Stimulated activated CD8-positive, alpha-beta memory T cell treated with anti-CD3 and anti-CD28 coated beads, Interleukin-12 subunit alpha, Interleukin-12 subunit beta, amount 100 ng/mL, for 24 hours (primary cell): ENCODE measurements around the gene ABCD4.
"Not testable (repeated sequence)": the region's sequence is repeated elsewhere in the genome, so short reads cannot be mapped to it uniquely, and the experiment has no call there.

ENCODE experiments used
- DNase-seq: peaks from one replicate; pipeline ENCODE4 v3.0.0-alpha.2; 2020; ENCODE audit errors: extremely low read depth

The ABCD4 gene

GRCh38 chr14:74302152-74302628 is 544 bp downstream of the ABCD4 start:
- no peak for DNase-seq

GRCh38 chr14:74301594-74302151 is 1.1 kb downstream of the ABCD4 start:
- no peak for DNase-seq

GRCh38 chr14:74299061-74299545 is 3.6 kb downstream of the ABCD4 start:
- no peak for DNase-seq

DNA sequence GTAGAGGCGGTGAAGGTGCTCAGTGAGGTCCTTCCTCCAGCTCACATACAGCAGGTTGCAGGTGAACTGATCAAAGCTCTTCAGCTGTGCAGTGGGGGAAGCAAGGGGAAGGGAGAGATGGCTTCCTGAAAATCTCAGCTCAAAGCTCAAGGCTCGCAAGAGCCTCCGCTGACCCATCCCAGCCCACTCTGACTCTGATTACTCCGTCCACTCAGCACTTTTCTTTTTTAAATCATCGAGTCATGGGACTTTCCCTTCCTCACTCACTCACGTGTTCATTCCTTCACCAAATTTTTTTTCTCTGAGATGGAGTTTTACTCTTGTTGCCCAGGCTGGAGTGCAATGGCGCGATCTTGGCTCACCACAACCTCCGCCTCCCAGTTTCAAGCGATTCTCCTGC is 4.7 kb downstream of the ABCD4 start:
- no peak for DNase-seq

- DNase-seq, result no peak
Measured at GRCh38 chr14:74296037-74296467, 6.7 kb downstream of the ABCD4 start.

GRCh38 chr14:74293606-74294005 is 9.1 kb downstream of the ABCD4 start:
- DNase-seq, result no peak

GRCh38 chr14:74292061-74292460 is 10.7 kb downstream of the ABCD4 start:
- no peak for DNase-seq

- no peak for DNase-seq
Measured at GRCh38 chr14:74290415-74290814, 12.3 kb downstream of the ABCD4 start.

GRCh38 chr14:74289801-74290200 is 12.9 kb downstream of the ABCD4 start:
- DNase-seq, result no peak

DNA sequence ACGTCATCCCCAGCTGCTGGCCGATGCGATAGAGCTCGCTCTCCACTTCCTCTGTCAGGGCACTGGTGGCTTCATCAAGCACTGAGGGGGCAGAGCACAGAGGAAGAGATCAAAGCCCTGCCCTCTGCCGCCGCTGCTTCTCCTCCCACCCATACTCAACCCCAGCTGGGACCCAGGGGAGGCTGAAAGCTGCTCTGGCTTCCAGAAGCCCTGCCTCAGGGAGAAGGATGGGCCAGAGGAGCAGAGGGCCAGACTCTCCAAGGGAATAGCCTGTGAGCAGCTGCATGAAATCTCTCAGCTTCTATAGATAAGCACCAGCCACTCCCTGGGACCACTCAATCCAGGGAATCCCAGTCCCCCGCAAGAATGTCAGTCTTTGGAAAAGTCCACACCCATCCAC is 16.0 kb downstream of the ABCD4 start:
- no peak for DNase-seq

- no peak for DNase-seq
Measured at GRCh38 chr14:74281069-74281468, 21.7 kb downstream of the ABCD4 start.

- DNase-seq, result no peak
Measured at GRCh38 chr14:74278080-74278479, 24.7 kb downstream of the ABCD4 start.

- no peak for DNase-seq
Measured at GRCh38 chr14:74275241-74275841, 27.4 kb downstream of the ABCD4 start.

GRCh38 chr14:74271365-74271764 is 31.4 kb downstream of the ABCD4 start:
- DNase-seq, result no peak

DNA sequence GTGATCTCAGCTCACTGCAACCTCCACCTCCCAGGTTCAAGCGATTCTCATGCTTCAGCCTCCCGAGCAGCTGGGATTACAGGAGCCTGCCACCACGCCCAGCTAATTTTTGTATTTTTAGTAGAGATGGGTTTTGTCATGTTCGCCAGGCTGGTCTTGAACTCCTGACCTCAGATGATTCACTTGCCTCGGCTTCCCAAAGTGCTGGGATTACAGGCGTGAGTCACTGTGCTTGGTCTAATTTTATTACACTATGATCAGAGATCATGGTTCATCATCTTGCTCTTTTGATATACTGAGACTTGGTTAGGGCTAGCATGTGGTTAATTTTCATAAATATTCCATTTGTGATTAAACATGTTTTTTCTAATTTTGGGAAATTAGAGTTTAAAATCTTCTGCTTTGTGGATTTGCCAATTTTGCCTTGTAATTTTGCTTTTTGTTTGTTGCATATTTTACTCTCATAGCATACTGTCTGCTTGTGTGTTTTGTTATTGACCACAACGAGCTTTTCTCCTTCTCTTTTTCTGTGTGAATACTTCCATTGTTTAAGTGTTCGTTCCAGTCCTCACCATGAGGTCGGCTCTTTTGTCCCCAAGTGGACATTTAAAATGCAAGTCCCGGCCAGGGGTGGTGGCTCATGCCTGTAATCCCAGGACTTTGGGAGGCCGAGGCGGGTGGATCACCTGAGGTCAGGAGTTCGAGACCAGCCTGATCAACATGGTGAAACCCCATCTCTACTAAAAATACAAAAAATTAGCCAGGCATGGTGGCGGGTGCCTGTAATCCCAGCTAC is 32.2 kb downstream of the ABCD4 start:
- not testable (repeated sequence) for DNase-seq

GRCh38 chr14:74267588-74267987 is 35.1 kb downstream of the ABCD4 start:
- no peak for DNase-seq

DNA sequence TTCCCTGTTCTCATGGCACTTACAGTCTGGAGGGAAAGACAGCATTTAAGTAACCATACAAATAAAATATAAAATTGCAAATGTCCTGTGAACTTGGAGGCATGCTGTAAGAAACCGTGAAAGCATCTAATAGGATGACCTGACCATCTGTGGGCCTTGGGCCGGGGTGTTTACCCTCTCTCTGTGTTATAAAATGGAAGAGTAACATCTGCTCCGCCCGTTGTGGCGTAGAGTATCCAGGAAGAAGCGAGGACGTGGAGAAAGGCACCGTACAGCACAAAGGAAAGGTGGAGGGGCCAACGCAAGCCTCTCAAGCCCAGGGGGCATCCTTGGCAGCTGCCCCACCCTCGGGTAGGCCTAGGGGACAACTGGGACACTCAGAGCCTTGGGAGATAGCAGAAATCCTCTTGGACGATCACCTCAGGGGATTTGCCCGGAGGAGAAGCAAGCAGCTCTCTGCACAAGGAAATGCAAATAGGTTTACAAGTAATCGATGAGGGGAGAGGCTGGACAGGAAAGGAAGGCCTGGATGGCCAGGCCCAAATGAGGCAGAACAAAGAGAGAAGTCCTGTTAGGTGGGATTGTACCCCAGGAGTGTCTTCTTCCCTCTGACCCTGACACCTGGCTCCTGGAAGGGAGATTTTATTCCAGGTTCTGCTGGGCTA is 37.3 kb downstream of the ABCD4 start:
- DNase-seq, result no peak

DNA sequence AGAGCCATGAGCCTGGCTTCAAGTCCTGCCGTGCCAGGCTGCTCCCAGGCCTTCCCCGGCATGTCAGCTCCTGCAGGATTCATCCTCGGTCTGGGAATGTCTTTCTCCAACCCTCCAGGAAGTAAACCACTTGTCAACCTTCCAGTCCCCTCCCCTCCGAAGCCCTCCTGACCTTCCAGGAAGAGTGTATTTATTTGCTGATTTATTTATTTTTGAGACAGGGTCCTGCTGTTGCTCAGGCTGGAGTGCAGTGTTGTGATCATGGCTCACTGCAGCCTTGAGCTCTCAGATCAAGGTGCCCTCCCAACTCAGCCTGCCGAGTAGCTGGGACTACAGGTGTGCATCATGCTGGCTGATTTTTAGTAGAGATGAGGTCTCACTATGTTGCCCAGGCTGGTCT is 38.8 kb downstream of the ABCD4 start:
- DNase-seq, result no peak

GRCh38 chr14:74263181-74263580 is 39.6 kb downstream of the ABCD4 start:
- DNase-seq, result no peak

DNA sequence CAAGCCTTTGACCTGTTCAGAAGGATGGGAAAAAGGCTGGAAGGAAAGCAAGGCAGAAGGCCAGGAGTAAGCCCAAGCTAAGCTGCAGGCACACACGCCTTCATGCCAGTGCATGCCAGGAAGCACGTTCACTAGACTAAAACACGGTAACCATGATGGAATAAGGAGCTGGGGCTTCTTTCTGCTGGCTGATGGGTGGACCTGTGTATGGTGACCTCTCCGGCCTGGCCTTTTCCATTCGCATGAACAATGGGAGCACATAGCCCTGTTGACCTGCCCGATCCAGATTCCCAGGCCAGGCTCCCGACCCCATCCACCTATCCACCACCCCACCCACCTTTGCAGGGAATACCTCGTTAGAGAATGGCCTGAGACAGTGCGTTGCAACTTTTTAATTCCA is 40.7 kb downstream of the ABCD4 start:
- no peak for DNase-seq

DNA sequence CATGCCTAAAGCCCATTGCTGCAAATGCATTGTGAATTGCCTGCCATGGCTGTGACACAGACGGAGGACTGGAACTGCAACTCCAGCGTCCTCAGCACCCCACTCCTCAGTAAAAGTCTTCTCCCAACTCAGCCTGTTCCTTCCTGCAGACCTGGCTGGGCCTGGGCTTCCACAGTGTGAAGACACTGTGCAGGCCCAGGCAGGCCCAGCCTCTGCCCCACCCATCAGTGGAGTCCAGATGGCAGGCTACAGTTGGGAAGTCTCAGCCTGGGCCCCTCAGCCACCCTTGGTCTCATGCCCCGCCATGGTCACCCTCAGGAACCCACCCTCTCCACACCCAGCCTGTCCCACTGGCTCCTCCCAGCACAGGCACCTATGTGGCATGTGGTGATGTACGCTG is 41.4 kb downstream of the ABCD4 start:
- DNase-seq, result no peak

GRCh38 chr14:74260525-74261233 is 42.1 kb downstream of the ABCD4 start:
- no peak for DNase-seq
